ENCODE results near the gene NXPH3.

The NXPH3 gene

DNA sequence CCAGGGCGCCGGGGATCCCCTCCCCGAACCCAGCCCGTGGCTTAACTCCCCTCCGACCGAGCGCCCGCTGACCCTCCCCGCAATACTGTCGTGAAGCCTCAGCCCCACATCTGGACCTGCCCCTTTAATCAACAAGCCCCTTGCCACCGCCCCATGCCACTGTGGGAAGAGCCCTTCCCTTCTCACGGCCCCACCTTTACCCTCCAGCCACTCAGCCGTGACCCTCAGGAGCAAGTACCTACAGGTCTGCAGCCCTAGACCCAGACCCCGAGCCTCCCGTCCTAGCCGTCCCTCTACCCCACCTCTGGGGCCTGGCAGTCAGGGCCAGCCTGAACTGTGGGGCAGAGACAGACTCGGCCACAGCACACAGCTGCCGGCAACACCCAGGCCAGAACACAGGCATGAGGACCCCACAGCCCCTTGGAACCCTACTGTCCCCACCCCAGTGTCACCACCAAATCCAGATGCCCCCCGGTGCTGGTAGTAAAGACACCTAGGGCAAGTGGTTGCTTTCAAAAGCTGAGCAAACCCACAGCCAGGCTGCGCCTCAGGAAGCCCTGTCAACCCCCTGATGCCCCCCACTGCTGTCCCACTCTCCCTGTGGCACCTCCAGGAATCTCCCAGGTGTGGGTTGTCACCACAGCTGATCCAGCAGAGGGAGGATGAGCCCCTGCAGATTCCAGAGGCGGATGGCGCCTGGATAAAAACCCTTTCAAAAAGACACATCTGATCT, 1.4 kb downstream of the NXPH3 start:
- DNase-seq, result no peak

- no peak for DNase-seq
These were observed 1.9 kb downstream of the NXPH3 start for GRCh38 chr17:49577650-49577934.

GRCh38 chr17:49577963-49578362, 2.3 kb downstream of the NXPH3 start:
- no peak for DNase-seq

DNA sequence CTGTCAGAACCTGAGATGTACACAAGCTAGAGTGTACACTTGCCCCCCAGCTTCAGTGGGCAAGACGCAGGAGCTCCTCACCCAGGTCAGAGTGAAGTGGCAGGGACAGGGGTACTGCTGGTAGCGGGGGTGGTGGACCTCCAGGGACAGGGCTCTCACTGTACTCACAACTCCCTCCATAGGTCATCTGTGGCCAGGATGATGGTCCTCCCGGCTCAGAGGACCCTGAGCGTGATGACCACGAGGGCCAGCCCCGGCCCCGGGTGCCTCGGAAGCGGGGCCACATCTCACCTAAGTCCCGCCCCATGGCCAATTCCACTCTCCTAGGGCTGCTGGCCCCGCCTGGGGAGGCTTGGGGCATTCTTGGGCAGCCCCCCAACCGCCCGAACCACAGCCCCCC, 2.7 kb downstream of the NXPH3 start:
- no peak for DNase-seq

GRCh38 chr17:49578952-49579500, 3.4 kb downstream of the NXPH3 start:
- no peak for DNase-seq

DNA sequence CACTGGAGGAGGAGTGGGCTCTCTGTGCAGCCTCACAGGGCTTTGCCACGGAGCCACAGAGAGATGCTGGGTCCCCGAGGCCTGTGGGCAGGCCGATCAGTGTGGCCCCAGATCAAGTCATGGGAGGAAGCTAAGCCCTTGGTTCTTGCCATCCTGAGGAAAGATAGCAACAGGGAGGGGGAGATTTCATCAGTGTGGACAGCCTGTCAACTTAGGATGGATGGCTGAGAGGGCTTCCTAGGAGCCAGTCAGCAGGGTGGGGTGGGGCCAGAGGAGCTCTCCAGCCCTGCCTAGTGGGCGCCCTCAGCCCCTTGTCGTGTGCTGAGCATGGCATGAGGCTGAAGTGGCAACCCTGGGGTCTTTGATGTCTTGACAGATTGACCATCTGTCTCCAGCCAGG, 3.9 kb downstream of the NXPH3 start:
- no peak for DNase-seq

GRCh38 chr17:49580055-49580721, 4.5 kb downstream of the NXPH3 start:
- no peak for DNase-seq

DNA sequence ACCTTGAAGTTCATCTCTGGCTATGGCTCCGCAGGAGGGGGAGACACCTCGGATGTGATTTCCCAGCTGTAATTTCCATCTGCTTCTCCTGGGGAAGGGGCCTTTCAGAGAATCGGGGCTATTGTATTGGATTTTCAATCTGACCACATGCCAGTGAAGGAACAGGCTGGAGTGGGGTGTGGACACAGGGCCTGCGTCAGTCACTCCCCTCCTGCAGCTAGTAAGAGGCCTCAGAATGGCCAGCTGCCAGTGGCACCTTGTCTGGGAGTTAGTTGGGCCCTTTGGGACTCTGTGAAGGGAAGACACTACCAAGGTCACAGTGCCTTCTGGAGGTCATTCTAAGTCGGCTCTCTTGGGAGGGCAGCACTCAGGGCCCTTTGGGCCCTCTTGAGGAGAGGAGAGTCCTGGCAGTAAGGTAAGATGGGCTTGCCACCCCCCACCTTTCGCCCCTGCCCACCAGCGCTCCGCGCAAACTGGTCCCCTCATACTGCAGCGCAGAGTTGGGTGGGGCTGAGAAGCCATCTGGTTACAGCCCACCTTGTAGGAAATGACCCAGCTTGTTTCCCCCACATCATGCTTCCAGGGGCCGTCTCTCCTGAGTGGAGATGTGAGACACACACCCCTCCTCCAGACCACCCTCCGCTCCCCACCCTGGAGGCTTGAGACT, 5.4 kb downstream of the NXPH3 start:
- DNase-seq, result no peak

GRCh38 chr17:49581648-49581998, 6.0 kb downstream of the NXPH3 start:
- DNase-seq, result no peak

GRCh38 chr17:49582055-49582722, 6.5 kb downstream of the NXPH3 start:
- no peak for DNase-seq

GRCh38 chr17:49582789-49583188, 7.1 kb downstream of the NXPH3 start:
- no peak for DNase-seq

- DNase-seq, result no peak
These were observed 7.6 kb downstream of the NXPH3 start for GRCh38 chr17:49583226-49583625.

DNA sequence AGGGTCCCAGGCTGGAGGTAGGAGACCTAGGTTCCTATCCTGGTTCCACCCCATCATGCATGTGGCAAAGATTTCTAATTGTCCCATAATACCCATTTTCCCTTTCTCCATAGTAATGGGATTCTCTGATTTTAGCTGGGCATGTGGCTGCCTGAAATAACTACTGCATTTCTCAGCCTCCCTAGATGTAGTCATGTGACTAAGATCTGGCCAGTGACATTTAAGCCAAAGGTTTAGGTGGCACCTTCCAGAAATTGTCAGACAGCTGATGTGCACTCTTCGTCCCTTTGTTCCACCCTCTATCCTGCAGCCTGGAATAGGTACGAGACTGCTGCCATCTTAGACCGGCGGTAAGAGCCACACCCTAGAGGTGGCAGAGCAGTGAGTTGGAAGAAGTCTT, 8.2 kb downstream of the NXPH3 start:
- DNase-seq, result no peak

DNA sequence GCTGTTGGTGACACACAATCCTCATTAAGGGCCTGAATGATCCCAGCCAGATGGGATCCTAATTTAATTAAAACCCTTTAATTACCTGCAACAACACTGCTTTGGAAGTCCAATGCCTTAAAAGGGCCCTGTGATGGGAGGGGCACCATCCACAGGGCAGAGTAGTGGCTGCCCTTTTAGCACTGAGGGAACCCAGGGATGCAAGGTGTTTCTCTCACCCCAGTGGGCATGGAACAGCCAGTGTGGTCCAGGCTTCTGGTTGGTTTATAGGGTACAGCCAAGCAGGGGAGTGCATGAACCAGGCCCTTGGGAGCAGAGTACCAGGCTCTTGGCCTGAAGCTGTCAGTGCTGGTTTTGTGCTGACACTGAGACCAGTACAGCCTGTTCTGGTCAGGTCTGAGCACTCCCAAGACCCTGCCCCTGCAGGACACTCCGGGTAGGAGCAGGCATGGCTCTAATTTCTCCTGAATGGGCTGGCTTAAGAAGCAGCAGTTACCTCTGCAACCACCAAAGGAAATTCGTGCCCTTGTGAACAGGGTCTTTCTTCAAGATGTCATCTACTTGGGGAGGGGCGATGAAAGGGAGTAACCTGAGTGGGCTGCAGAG, 9.9 kb downstream of the NXPH3 start:
- no peak for DNase-seq

- DNase-seq, result no peak
These were observed 11.8 kb downstream of the NXPH3 start for GRCh38 chr17:49587366-49588073.

DNA sequence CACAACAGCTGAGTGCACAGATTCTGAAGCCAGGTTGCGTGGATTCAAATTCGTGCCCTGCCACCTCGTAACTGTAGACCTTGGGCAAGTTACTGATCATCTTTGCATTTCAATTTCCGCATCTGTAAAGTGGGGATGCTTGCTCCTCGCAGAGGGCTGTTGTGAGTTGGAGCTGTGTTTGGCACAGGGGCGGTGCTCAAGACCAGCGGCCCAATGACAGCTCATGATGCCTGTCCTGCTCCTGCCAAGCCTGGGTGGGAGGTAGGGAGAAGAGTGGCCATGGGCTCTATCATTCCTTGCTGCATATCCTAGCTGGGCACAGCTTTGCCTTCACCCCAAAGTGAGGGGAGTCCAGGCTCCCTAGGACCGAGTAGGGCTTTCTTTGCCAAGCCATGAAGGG, 12.6 kb downstream of the NXPH3 start:
- DNase-seq, result no peak

DNA sequence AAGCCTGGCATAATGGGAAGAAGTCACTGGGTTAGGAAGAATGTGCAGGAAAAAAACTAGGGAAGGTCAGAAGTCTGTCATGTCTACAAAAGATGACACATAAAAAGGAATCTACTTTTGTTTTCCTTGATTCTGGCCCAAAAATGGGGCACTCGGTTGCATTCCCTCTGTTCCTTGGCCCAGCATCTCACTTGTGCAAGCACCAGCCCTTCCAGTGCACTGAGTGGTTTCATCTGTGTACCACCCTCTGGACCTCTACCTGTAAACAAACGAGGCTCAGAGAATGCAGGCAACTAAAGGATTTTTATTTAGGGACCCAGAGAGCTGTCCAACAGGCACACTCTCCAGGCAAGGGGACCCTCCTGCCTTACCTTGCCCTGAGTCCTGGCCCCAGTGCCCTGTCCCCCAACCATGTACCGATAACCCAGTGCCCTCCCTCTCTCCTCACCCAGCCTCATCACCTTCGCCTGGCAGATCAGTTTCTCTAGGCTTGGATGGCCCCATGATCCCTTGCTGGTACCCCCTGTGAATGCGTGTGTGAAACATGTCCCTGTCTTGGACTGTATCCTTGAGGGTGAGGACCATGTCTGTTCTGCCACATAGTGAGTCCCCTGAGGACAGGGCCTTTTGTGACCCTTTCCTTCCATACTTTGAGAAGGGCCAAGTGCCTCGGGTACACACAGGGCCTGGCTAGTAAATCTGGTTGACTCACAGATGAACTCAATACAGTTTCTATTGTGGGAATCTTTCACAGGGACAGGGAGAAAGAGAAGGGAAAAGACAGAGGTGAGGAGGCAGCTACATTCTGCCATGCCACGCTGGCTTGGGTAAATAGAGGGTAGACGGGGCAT, 13.3 kb downstream of the NXPH3 start:
- no peak for DNase-seq

- no peak for DNase-seq
These were observed 13.9 kb downstream of the NXPH3 start for GRCh38 chr17:49589577-49589927.

DNA sequence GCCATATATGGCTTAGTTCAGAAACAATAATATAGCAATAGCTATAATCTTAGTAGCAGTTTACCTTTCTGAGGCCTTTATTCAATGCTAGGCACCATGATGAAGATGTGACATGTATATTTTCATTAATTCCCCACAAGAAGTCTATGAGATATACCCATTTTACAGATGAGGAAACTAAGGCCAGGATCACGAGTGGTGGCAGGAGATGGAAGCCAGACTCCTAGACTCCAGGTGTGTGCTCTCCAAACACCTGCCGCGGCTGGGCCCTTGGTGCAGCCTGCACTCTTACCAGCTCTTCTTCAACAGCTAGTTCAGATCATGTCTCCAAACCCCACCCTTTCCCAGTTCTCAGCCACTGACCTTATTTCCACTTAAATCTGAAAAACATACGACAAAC, 15.2 kb downstream of the NXPH3 start:
- no peak for DNase-seq

DNA sequence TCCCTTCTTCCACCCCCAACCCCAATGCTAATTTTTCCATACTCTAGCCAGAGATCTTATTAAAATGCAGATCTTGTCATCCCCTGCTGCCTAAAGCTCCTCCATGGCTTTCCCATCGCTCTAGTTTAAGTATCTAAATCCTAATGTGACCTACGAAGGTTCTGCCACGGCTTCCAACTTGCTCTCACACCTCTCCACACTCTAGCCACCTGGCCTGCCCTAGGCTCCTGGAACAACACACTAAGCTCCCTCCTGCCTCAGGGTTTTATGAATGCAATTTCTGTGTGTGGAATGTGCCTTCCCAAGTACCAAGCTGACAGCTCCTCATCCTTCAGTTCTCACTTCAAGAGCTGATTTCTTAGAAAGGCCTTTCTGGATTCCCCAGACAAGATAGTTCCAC, 16.6 kb downstream of the NXPH3 start:
- DNase-seq, result no peak

- DNase-seq, result no peak
These were observed 19.7 kb downstream of the NXPH3 start for GRCh38 chr17:49595328-49595727.

DNA sequence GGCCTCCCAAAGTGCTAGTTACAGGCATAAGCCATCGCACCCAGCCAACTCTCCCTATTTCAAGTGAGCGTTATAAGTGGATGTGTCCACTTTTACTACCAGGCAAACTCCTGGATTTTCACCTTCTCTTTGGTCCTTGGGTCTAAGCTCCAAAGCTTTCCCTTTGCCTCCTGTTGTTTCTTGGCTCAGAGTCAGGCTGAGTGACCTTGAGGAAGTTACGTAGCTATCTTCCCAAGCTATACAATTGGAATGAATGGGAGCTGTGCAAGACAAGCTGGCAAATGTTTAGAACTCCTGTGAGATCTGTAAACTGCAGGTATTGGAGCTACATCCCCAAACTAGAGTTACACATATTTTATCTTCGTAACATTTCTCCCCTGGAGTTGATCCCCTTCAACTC, 20.3 kb downstream of the NXPH3 start:
- DNase-seq, result no peak
